Inflammatory macrophage treated with lipopolysaccharide for 4 hours (primary cell): Measurements from ENCODE around the gene ARHGEF28.

ENCODE experiments used
- DNase-seq: peaks from one replicate; pipeline ENCODE4 v3.0.0-alpha.2; 2020

Gene ARHGEF28

GRCh38 chr5:73654819-73655318, 28.9 kb downstream of the ARHGEF28 start:
- no peak for DNase-seq

- DNase-seq, result peak; percentile 7
Observed at GRCh38 chr5:73655521-73656160, 29.6 kb downstream of the ARHGEF28 start.

- DNase-seq, result peak; percentile 39
Observed at GRCh38 chr5:73661753-73662152, 35.8 kb downstream of the ARHGEF28 start.

- no peak for DNase-seq
Observed at GRCh38 chr5:73663161-73663859, 37.3 kb downstream of the ARHGEF28 start.

GRCh38 chr5:73663860-73664240, 37.9 kb downstream of the ARHGEF28 start:
- no peak for DNase-seq

- DNase-seq, result no peak
Observed at GRCh38 chr5:73664796-73665195, 38.8 kb downstream of the ARHGEF28 start.

GRCh38 chr5:73666891-73667290, 40.9 kb downstream of the ARHGEF28 start:
- no peak for DNase-seq

- no peak for DNase-seq
Observed at GRCh38 chr5:73668017-73668416, 42.0 kb downstream of the ARHGEF28 start.

GRCh38 chr5:73668486-73669111, 42.6 kb downstream of the ARHGEF28 start:
- DNase-seq, result no peak

DNA sequence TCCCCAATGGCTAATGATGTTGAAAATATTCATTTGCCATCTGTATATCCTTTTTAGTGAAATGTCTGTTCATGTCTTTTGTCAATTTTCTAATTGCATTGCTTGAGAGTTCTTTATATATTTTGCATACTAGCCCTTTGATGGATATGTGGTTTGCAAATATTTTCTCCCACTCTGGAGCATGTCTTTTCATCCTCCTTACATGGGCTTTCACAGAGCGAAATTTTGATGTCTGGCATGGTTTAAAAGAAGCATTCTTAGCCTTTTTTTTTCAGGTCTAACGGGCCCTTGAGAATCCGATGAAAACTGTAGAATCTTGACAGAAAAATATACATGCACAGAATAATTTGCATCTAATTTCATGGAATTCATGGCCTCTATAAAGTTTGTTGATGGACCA, 44.7 kb downstream of the ARHGEF28 start:
- no peak for DNase-seq

GRCh38 chr5:73672132-73672531, 46.1 kb downstream of the ARHGEF28 start:
- DNase-seq, result no peak

- peak; percentile 52 for DNase-seq
Observed at GRCh38 chr5:73673161-73673591, 47.2 kb downstream of the ARHGEF28 start.

- DNase-seq, result peak; percentile 11
Observed at GRCh38 chr5:73674669-73675004, 48.6 kb downstream of the ARHGEF28 start.

DNA sequence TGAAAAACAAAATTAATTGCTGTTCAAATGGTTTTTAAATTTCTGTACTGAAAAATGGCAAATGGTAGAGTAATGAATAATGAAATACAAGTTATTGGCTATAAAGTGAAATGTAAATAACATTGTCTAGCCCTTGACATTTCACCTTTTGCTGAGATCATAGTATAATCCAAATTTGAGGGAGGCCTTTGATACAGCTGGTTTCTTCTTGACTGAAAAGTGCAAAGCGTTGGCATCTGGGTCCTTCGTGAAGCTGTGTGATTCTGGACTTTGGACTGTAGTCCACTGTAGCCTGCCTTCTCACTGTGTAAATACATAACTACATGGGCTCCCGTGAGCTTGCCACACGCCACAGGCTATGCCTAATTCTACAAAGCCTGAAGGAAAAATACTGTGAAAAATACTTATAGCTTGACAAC, 52.3 kb downstream of the ARHGEF28 start:
- DNase-seq, result no peak

DNA sequence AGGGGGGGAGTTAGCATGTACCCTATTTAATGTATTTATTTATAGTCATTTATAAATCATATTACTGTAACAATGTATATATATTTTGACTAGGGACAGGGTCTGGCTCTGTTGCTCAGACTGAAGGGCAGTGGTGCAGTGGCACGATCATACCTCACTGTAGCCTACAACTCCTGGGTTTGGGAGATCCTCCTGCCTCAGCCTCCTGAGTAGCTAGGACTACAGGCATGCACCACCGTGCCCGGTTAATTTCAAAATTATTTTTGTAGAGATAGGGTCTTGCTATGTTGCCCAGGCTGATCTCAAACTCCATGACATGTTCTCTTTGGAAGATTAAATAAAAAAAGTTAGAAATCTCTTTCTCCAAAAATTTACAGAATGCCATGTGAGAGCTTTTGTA, 52.8 kb downstream of the ARHGEF28 start:
- no peak for DNase-seq

- no peak for DNase-seq
Observed at GRCh38 chr5:73682176-73682575, 56.2 kb downstream of the ARHGEF28 start.

- no peak for DNase-seq
Observed at GRCh38 chr5:73684691-73685090, 58.7 kb downstream of the ARHGEF28 start.

DNA sequence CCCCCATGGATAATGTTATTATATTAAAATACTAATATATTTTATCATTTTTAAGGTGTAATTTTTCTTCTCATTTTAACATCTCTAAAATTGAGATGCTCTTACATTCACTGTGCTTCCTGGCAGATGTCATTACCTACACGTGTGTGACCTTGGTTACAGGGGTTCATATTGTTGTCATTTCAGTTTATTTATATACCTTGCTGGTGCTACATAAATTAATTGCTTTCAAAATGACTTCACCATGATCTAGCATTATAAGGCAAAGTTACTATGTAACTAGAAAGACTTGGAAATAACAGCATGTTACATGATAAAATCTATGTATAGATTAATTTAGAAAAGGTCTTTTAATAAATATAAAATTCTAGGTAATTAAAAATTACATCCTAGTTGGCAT, 60.9 kb downstream of the ARHGEF28 start:
- no peak for DNase-seq

- no peak for DNase-seq
Observed at GRCh38 chr5:73687357-73687756, 61.4 kb downstream of the ARHGEF28 start.

DNA sequence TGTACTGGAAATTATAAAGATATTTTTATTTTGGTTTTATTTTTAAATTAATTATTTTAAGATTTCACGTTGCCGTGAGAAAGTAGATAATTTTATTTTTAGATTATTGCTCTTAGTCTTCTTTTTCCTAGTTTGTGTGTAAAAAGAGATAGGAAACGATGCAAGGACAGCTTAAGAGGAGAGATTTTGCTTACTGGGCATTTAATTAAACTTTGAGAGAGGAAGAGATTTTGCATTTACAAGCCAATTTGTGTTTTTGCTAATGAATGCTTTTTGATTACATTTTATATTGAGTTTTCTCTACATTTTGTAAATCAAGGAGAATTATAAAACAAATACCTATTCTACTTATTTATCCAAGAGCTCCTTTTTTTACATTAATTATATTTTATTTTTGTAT, 64.0 kb downstream of the ARHGEF28 start:
- no peak for DNase-seq

DNA sequence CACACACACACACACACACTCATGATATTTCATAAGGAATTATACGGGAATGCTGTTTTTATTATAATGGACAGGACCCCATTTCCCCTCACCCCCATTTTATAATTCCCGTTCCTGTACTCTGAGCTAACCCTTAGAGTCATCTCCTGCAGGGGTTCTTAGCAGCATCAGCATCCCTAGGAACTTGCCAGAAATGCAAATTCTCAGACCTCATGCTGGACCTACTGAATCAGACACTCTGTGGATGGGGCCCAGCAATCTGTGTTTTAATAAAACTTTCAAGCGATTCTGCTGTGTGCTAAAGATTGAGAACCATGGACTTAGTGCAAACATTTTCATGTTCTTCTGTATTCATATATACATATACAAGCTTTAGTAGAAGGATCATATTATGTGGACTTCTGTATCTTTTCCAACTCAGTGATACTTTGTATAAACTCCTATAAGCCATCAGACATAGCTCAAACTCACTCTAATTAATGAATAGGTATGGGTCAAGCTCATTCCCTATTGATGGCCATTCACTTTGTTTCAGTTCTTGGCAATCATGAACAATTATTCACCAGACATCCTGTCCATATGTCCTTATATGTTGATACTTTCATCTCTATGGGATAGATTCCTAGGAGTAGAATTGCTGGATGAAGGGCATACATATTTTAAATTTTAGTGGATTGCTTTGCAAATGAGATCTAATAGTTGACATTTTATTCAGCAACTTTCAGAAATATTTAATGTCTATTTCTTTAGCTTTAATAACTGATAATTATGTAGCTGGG, 65.5 kb downstream of the ARHGEF28 start:
- DNase-seq, result no peak

DNA sequence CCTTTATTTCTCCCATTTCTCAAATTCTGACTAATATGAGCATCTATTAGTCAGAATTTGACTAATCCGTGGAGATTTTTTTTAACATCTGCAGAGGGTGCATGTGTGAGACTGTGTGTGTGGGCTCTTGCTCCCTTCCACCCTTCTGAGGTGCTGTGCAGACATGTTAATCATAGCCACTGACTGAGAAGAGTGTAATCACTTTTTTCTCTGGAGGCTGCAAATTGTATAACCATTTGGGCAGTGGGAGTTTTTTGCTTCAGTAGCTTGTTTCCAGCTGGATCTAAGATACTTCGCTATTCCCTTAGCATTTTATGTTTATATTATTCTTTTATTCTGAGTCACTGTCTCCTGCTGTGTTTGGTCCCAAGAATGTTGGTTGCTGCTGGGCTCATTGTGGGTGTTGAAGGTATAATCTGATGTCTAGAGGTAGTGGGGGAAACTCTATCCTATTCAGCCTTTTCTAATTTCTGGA, 66.2 kb downstream of the ARHGEF28 start:
- no peak for DNase-seq

DNA sequence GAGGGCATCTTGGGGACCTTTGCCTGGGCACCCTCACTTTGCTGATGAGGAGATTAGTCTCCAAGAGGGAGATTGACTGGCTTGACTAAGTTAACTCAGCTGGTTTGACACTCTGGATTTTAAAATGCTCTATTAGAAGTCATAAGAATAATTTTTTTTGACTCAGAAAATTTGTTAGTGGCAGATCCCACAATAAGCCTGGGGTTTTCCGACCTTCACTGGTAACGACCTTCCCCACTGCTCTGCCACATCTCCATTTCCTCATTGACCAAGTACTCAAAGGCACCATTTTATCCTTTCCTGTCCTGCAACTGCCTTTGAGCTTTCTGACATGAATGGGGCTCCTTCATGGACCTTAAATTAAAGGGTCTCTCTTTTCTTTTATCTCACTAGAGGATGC, 67.0 kb downstream of the ARHGEF28 start:
- no peak for DNase-seq
